GM12875 (cell line): Measurements from ENCODE around the gene PTPA.

Source experiments
- H3K4me3 ChIP-seq: one replicate; pipeline ENCODE4 v1.5.1; 2011; ENCODE audit warnings: low read depth, low read length, control low read depth
- CTCF ChIP-seq: IDR thresholded peaks from 2 replicates; pipeline ENCODE4 v1.5.1; 2011; ENCODE audit warnings: low read depth, mild to moderate bottlenecking, control low read depth, inconsistent platforms, low read length, moderate library complexity, borderline replicate concordance; ENCODE audit not compliant: insufficient read depth

Gene PTPA

GRCh38 chr9:129178568-129179382 lies 67.6 kb downstream of the PTPA start:
- no peak for TF ChIP-seq CTCF

GRCh38 chr9:129181246-129181645 lies 70.0 kb downstream of the PTPA start:
- TF ChIP-seq CTCF, result no peak
- no peak overlapping the region for H3K4me3 ChIP-seq

More at GRCh38 chr9:129178568-129179382, 67.6 kb downstream of the PTPA start:
- peak overlapping the region; percentile 26 for H3K4me3 ChIP-seq

DNA sequence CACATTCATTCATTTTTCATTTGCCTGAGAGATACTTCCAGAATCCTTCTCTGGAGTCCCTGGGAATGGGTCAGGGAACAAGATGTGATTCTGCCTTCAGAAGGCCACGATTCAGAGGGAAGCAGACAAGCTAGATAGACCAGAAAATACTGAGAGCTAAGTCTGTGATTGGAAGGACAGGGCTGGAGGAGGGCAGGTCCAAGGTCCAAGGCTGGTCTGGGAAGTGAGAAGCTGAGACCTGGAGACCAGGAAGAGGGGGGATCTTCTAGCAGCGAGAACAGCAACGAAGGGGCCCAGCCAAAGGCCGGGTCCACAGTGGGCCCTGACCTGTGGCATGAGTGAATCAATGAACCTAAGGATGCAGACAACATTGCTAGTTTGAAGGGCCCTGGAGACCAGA lies 70.9 kb downstream of the PTPA start:
- TF ChIP-seq CTCF, result no peak

DNA sequence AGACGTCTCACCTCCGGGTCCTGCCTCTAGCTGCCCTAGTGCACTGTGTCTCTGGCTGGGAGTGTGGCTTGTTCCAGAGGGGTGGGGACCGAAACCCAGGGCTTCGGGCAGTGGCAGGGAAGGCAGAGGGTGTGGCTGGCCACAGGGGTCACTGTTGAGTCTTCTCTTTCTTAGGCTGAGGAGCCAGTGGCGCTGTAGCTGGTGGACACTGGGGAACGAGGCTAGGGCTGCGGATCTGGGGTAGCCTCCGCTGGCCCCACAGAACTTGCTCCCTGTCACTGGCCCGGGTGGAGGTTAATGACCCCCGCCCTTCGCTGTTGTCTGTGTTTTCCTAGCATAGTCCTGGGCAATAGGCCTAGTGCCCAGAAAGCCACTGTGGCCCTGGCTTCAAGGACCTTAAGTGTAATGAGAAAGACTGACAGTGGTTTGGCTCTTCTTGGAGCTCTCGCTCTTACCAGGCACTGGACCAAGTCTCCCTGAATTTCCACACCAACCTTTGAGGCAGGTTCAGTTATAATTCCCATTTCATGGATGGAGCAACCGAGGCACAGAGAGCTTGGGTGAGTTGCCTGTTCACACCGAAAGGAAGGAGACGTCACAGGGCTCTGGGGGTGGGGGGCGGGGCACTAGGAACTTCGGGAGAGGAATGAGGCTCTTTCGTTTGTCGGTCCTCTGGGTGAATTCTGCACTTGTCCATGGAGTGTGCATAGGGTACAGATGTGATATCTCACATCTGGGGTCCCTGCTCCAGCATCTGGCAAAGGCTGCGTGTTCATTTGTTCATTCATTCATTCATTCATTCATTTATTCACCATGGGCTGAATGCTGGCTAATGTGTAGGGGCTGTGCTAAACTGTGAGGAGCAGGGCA lies 71.6 kb downstream of the PTPA start:
- H3K4me3 ChIP-seq, result no peak overlapping the region
- TF ChIP-seq CTCF, result peak; percentile 25; the same call in 1 of the 2 replicates

More for the DNA sequence above, 70.9 kb downstream of the PTPA start:
- no peak overlapping the region for H3K4me3 ChIP-seq

DNA sequence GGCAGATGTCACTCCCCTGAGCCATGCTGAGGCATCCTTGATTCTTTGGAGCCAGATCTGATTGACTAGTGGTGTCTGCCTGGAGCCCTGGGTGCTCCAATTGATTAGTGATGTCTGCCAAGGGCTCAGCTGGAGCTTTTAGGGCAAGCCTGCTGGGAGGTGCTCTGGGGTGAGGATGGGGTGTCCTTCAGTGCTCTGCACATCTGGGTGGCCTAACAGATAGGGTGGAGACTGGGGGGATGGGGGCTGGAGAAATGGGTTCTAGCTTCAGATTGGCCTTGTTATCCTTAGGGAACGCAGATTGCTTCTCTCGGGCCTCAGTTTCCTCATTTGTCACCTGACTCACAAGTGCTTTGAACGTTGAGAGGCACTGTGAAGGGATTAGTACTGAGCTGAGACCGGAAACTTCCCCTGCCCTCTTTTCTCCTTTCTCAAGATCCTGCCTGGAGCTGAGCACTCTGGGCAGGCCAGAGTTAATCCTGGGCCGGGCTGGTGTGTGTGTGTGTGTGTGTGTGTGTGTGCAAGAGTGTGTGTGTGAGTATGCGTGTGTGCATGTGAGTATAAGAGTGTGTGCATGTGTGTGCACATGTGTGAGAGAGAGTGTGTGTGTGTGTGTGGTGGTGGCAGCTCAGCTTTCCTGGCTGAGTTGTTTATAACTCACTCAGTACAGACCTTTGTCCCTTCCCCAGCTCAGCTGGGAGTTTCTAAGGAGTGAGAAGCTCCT lies 72.4 kb downstream of the PTPA start:
- no peak for TF ChIP-seq CTCF
- no peak overlapping the region for H3K4me3 ChIP-seq

DNA sequence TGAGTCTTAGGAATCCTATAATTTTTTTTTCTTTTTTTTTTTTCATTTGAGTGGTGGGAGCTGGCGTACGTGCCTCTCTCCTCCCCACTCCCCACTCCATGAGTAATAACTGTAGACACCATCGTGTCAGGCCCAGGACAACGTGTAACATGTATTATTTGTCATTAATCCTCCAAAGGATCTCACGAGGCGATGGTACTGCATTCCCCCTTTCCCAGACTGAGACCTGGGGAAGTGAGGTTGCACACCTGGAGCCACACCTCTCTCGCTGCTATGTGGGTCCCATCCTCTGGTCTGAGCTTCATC lies 73.0 kb downstream of the PTPA start:
- H3K4me3 ChIP-seq, result no peak overlapping the region
- no peak for TF ChIP-seq CTCF
